Activated T-cell treated with anti-CD3 and anti-CD28 coated beads, Interleukin-2, amount 50 U/mL, for 24 hours (primary cell): Measurements from ENCODE around the gene KLF2.
A peak's percentile ranks its signal among the peaks of the same experiment; 100 is the strongest.
"Not testable (repeated sequence)": the region's sequence is repeated elsewhere in the genome, so short reads cannot be mapped to it uniquely, and the experiment has no call there.

Experiments used
- DNase-seq: peaks from one replicate; pipeline ENCODE4 v3.0.0-alpha.2; 2020
- H3K27ac Mint-ChIP-seq: 2 replicates; pipeline ENCODE4 v1.8.0; 2020; ENCODE audit warnings: mild to moderate bottlenecking, mixed read lengths
- H3K27me3 Mint-ChIP-seq: 2 replicates; pipeline ENCODE4 v1.8.0; 2020; ENCODE audit warnings: mixed read lengths
- H3K36me3 Mint-ChIP-seq: 2 replicates; pipeline ENCODE4 v1.8.0; 2020; ENCODE audit warnings: low read depth, mixed read lengths
- H3K4me1 Mint-ChIP-seq: 2 replicates; pipeline ENCODE4 v1.8.0; 2020; ENCODE audit warnings: low read depth, mixed read lengths
- H3K4me3 Mint-ChIP-seq: 2 replicates; pipeline ENCODE4 v1.8.0; 2020; ENCODE audit warnings: mild to moderate bottlenecking, moderate library complexity, mixed read lengths
- H3K9me3 Mint-ChIP-seq: 2 replicates; pipeline ENCODE4 v1.8.0; 2020; ENCODE audit warnings: mixed read lengths

KLF2 gene

GRCh38 chr19:16337809-16338469 is 13.3 kb downstream of the KLF2 start:
- Mint-ChIP-seq H3K4me3 (no peak overlapping the region), H3K27ac (peak overlapping the region; percentile 91), H3K36me3 (no peaks in the 10 kb centered on the region), H3K9me3 (peaks cover 2% of the 10 kb centered on the region), H3K27me3 (peaks cover 6% of the 10 kb centered on the region), H3K4me1 (peaks cover 60% of the 10 kb centered on the region)
- DNase-seq = no peak

GRCh38 chr19:16338470-16339360 is 14.1 kb downstream of the KLF2 start:
- peak overlapping the region; percentile 91 for H3K27ac Mint-ChIP-seq
- peaks cover 65% of the 10 kb centered on the region for H3K4me1 Mint-ChIP-seq
- peaks cover 2% of the 10 kb centered on the region for H3K9me3 Mint-ChIP-seq
- H3K27me3 Mint-ChIP-seq = peaks cover 3% of the 10 kb centered on the region
- H3K4me3 Mint-ChIP-seq = peak overlapping the region; percentile 60
- no peaks in the 10 kb centered on the region for H3K36me3 Mint-ChIP-seq
- DNase-seq = peak; percentile 72

GRCh38 chr19:16339361-16339725 is 14.7 kb downstream of the KLF2 start:
- Mint-ChIP-seq H3K9me3 (peaks cover 2% of the 10 kb centered on the region), H3K27ac (peak overlapping the region; percentile 91), H3K36me3 (no peaks in the 10 kb centered on the region), H3K4me3 (peak overlapping the region; percentile 60), H3K4me1 (peaks cover 61% of the 10 kb centered on the region), H3K27me3 (peaks cover 3% of the 10 kb centered on the region)
- DNase-seq = no peak

- Mint-ChIP-seq H3K36me3 (no peaks in the 10 kb centered on the region), H3K4me1 (peaks cover 57% of the 10 kb centered on the region), H3K27ac (no peak overlapping the region)
Measured at GRCh38 chr19:16340092-16340491, 15.5 kb downstream of the KLF2 start.

GRCh38 chr19:16340654-16341053 is 16.0 kb downstream of the KLF2 start:
- Mint-ChIP-seq H3K36me3 (no peaks in the 10 kb centered on the region), H3K4me3 (no peak overlapping the region), H3K27me3 (peaks cover 9% of the 10 kb centered on the region), H3K4me1 (peaks cover 57% of the 10 kb centered on the region), H3K27ac (no peak overlapping the region), H3K9me3 (peaks cover 2% of the 10 kb centered on the region)
- DNase-seq = no peak

More at GRCh38 chr19:16340092-16340491, 15.5 kb downstream of the KLF2 start:
- no peak for DNase-seq
- H3K9me3 Mint-ChIP-seq = peaks cover 2% of the 10 kb centered on the region
- peaks cover 4% of the 10 kb centered on the region for H3K27me3 Mint-ChIP-seq
- no peak overlapping the region for H3K4me3 Mint-ChIP-seq

- H3K27ac Mint-ChIP-seq = peak overlapping the region; percentile 84
- no peaks in the 10 kb centered on the region for H3K36me3 Mint-ChIP-seq
- DNase-seq = peak; percentile 63
- peaks cover 2% of the 10 kb centered on the region for H3K9me3 Mint-ChIP-seq
- peaks cover 9% of the 10 kb centered on the region for H3K27me3 Mint-ChIP-seq
- H3K4me3 Mint-ChIP-seq = peak overlapping the region; percentile 18
- H3K4me1 Mint-ChIP-seq = peaks cover 52% of the 10 kb centered on the region
Measured at GRCh38 chr19:16342002-16342715, 17.5 kb downstream of the KLF2 start.

GRCh38 chr19:16343156-16343555 is 18.5 kb downstream of the KLF2 start:
- Mint-ChIP-seq H3K9me3 (peaks cover 2% of the 10 kb centered on the region), H3K4me3 (no peak overlapping the region), H3K4me1 (peaks cover 47% of the 10 kb centered on the region), H3K27ac (no peak overlapping the region), H3K27me3 (peaks cover 9% of the 10 kb centered on the region), H3K36me3 (no peaks in the 10 kb centered on the region)
- DNase-seq = no peak

- no peaks in the 10 kb centered on the region for H3K36me3 Mint-ChIP-seq
- no peak overlapping the region for H3K27ac Mint-ChIP-seq
- peaks cover 9% of the 10 kb centered on the region for H3K27me3 Mint-ChIP-seq
- H3K4me3 Mint-ChIP-seq = no peak overlapping the region
- peaks cover 30% of the 10 kb centered on the region for H3K4me1 Mint-ChIP-seq
- DNase-seq = no peak
- peaks cover 2% of the 10 kb centered on the region for H3K9me3 Mint-ChIP-seq
Measured at GRCh38 chr19:16345457-16345856, 20.8 kb downstream of the KLF2 start.

GRCh38 chr19:16347099-16347498 is 22.5 kb downstream of the KLF2 start:
- peaks cover 25% of the 10 kb centered on the region for H3K4me1 Mint-ChIP-seq
- H3K36me3 Mint-ChIP-seq, H3K27me3 Mint-ChIP-seq, DNase-seq, H3K9me3 Mint-ChIP-seq, H3K4me3 Mint-ChIP-seq, H3K27ac Mint-ChIP-seq: not testable (repeated sequence)

GRCh38 chr19:16347706-16348105 is 23.1 kb downstream of the KLF2 start:
- Mint-ChIP-seq H3K27ac (no peak overlapping the region), H3K4me3 (no peak overlapping the region), H3K9me3 (no peaks in the 10 kb centered on the region), H3K4me1 (peaks cover 19% of the 10 kb centered on the region), H3K27me3 (peaks cover 6% of the 10 kb centered on the region), H3K36me3 (no peaks in the 10 kb centered on the region)
- no peak for DNase-seq

GRCh38 chr19:16349551-16350152 is 25.0 kb downstream of the KLF2 start:
- Mint-ChIP-seq H3K4me3 (no peak overlapping the region), H3K9me3 (no peaks in the 10 kb centered on the region), H3K4me1 (peaks cover 16% of the 10 kb centered on the region), H3K36me3 (peaks cover 5% of the 10 kb centered on the region), H3K27me3 (peaks cover 6% of the 10 kb centered on the region), H3K27ac (no peak overlapping the region)
- DNase-seq = no peak

GRCh38 chr19:16351133-16351809 is 26.6 kb downstream of the KLF2 start:
- no peak for DNase-seq
- H3K27ac Mint-ChIP-seq = no peak overlapping the region
- H3K9me3 Mint-ChIP-seq = no peaks in the 10 kb centered on the region
- no peak overlapping the region for H3K4me3 Mint-ChIP-seq
- peaks cover 29% of the 10 kb centered on the region for H3K4me1 Mint-ChIP-seq
- H3K27me3 Mint-ChIP-seq = no peaks in the 10 kb centered on the region
- peaks cover 8% of the 10 kb centered on the region for H3K36me3 Mint-ChIP-seq

- Mint-ChIP-seq H3K36me3 (peaks cover 21% of the 10 kb centered on the region), H3K9me3 (no peaks in the 10 kb centered on the region), H3K4me3 (no peak overlapping the region), H3K4me1 (peaks cover 61% of the 10 kb centered on the region), H3K27ac (no peak overlapping the region), H3K27me3 (no peaks in the 10 kb centered on the region)
- no peak for DNase-seq
Measured at GRCh38 chr19:16355293-16356043, 30.8 kb downstream of the KLF2 start.
